ENCODE measurements around the gene CTSC.

Gene CTSC

DNA sequence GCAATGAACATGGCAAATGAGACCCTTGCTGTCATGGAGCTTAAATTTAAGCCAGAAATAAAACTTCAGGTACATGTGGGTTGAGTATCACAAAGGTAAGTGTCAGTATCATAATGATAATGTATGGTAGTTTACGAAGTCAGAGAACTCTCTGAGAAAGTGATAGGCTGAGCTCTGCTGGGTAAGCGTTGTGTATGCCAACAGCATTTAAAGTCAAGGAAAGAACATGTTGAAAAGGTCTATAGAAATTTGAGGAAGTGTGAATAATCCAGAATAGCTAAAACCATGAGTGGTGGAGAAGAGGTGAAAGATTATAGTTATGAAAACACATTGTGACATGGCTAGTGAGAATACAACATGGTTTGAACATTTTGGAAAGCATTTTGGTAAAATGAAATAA is 17.4 kb upstream of the CTSC start:
- Histone ChIP-seq H3F3A (ENCODE audit: insufficient read depth) (no peaks in the 10 kb centered on the region), H3K36me3 (ENCODE audit: low read length) (no peaks in the 10 kb centered on the region), H3K79me2 (ENCODE audit: insufficient read depth, low read length) (no peaks in the 10 kb centered on the region), H3K9ac (ENCODE audit: low read length) (no peak overlapping the region), H3K27me3 (ENCODE audit: low read length) (no peaks in the 10 kb centered on the region), H2AFZ (ENCODE audit: low read depth, low read length, severe bottlenecking) (no peak overlapping the region), H3K4me3 (ENCODE audit: insufficient read depth, low read length, poor library complexity, severe bottlenecking) (no peak overlapping the region), H3K4me2 (ENCODE audit: low read depth, low read length, poor library complexity, severe bottlenecking) (no peak overlapping the region), H4K20me1 (ENCODE audit: low read depth, low read length) (no peaks in the 10 kb centered on the region), H3K9me2 (replicated peaks; ENCODE audit: insufficient read depth, low read length) (no peaks in the 10 kb centered on the region), H3K27ac (ENCODE audit: low read depth, low read length) (no peak overlapping the region), H3K9me3 (ENCODE audit: insufficient read depth, low read length) (no peaks in the 10 kb centered on the region)
- TF ChIP-seq, protein P1, sequence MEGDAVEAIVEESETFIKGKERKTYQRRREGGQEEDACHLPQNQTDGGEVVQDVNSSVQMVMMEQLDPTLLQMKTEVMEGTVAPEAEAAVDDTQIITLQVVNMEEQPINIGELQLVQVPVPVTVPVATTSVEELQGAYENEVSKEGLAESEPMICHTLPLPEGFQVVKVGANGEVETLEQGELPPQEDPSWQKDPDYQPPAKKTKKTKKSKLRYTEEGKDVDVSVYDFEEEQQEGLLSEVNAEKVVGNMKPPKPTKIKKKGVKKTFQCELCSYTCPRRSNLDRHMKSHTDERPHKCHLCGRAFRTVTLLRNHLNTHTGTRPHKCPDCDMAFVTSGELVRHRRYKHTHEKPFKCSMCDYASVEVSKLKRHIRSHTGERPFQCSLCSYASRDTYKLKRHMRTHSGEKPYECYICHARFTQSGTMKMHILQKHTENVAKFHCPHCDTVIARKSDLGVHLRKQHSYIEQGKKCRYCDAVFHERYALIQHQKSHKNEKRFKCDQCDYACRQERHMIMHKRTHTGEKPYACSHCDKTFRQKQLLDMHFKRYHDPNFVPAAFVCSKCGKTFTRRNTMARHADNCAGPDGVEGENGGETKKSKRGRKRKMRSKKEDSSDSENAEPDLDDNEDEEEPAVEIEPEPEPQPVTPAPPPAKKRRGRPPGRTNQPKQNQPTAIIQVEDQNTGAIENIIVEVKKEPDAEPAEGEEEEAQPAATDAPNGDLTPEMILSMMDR (IDR thresholded peaks at IDR 0.05; ENCODE audit: insufficient read depth, low read length, poor library complexity, severe bottlenecking) = no peak
- no peak for TF ChIP-seq EZH2phosphoT487 (conservative IDR thresholded peaks at IDR 0.05; ENCODE audit: low read length)

DNA sequence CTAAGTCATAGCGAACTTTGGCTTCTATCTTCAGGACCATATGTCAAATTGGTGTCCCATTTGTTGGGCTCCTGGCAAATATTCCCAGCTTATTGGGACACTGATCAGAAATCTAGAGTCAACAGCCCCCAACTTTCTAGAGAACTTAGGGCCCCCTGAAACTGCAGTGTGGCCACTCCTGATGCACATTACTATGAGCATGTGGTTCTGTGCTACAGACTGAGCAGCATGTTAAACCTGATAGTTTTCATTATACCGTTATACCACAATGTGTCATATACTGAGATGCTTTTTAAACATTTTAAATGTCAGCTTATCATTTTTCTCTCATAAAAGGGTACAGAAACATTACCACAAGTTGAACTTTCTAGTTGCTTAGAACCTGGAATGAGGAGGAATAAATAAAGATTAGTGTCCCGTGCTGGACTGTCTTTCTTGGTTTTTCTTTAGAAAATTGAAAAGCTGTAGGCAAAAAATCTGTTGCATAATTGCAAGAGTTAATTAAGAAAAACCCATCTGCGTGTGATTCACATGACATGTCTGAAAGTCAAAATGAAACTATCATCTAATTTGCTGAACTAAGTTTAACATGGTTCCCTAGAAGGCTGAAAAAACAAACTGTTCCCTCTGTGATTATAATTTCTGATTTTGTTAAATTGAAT is 16.4 kb upstream of the CTSC start:
- Histone ChIP-seq H3K27ac (ENCODE audit: low read depth, low read length) (no peak overlapping the region), H3K9me2 (replicated peaks; ENCODE audit: insufficient read depth, low read length) (no peaks in the 10 kb centered on the region), H3K4me3 (ENCODE audit: insufficient read depth, low read length, poor library complexity, severe bottlenecking) (no peak overlapping the region), H3K79me2 (ENCODE audit: insufficient read depth, low read length) (no peaks in the 10 kb centered on the region), H3K9ac (ENCODE audit: low read length) (no peak overlapping the region), H3F3A (ENCODE audit: insufficient read depth) (no peaks in the 10 kb centered on the region), H3K9me3 (ENCODE audit: insufficient read depth, low read length) (no peaks in the 10 kb centered on the region), H2AFZ (ENCODE audit: low read depth, low read length, severe bottlenecking) (no peak overlapping the region), H3K36me3 (ENCODE audit: low read length) (no peaks in the 10 kb centered on the region), H4K20me1 (ENCODE audit: low read depth, low read length) (no peaks in the 10 kb centered on the region), H3K27me3 (ENCODE audit: low read length) (no peaks in the 10 kb centered on the region), H3K4me2 (ENCODE audit: low read depth, low read length, poor library complexity, severe bottlenecking) (no peak overlapping the region)
- TF ChIP-seq EZH2phosphoT487 (conservative IDR thresholded peaks at IDR 0.05; ENCODE audit: low read length) = no peak
- TF ChIP-seq, protein P1 (IDR thresholded peaks at IDR 0.05; ENCODE audit: insufficient read depth, low read length, poor library complexity, severe bottlenecking) = no peak

DNA sequence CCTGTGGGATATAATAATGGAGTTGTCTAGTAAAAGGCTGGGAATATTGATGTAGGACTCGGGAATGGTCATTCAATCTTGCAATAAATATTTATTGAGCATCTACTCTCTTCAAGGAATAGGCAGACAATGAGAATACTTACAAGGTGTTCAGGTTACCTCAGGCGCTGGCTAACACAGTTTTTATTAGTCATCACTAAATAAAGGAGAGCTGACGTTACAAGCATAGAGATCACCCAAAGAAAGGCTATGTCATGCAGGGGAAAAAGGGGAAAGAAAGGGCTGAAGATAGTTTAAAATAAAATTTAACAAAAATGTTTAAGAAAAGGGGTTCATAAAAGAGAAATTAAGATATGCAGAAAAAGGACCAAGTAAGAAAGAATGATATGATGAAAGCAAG is 15.8 kb upstream of the CTSC start:
- no peaks in the 10 kb centered on the region for H3K79me2 ChIP-seq (ENCODE audit: insufficient read depth, low read length)
- H3K27me3 ChIP-seq (ENCODE audit: low read length) = no peaks in the 10 kb centered on the region
- H2AFZ ChIP-seq (ENCODE audit: low read depth, low read length, severe bottlenecking) = no peak overlapping the region
- H3K4me3 ChIP-seq (ENCODE audit: insufficient read depth, low read length, poor library complexity, severe bottlenecking) = no peak overlapping the region
- no peaks in the 10 kb centered on the region for H3K36me3 ChIP-seq (ENCODE audit: low read length)
- no peaks in the 10 kb centered on the region for H3K9me2 ChIP-seq (replicated peaks; ENCODE audit: insufficient read depth, low read length)
- H3K4me2 ChIP-seq (ENCODE audit: low read depth, low read length, poor library complexity, severe bottlenecking) = no peak overlapping the region
- H3F3A ChIP-seq (ENCODE audit: insufficient read depth) = no peaks in the 10 kb centered on the region
- H4K20me1 ChIP-seq (ENCODE audit: low read depth, low read length) = no peaks in the 10 kb centered on the region
- TF ChIP-seq, protein P1 (IDR thresholded peaks at IDR 0.05; ENCODE audit: insufficient read depth, low read length, poor library complexity, severe bottlenecking) = no peak
- TF ChIP-seq EZH2phosphoT487 (conservative IDR thresholded peaks at IDR 0.05; ENCODE audit: low read length) = no peak
- H3K9me3 ChIP-seq (ENCODE audit: insufficient read depth, low read length) = no peaks in the 10 kb centered on the region
- no peak overlapping the region for H3K27ac ChIP-seq (ENCODE audit: low read depth, low read length)
- H3K9ac ChIP-seq (ENCODE audit: low read length) = no peak overlapping the region
